Mesothelial cell of epicardium (in vitro differentiated cells): ENCODE results near the gene NOC4L. TPM values are rescaled to one million over a fixed set of nuclear protein-coding genes. Genes with fewer than 3 reads are reported as not detected.

Source experiments
- DNase-seq, 2 experiments: peaks; one replicate each; pipeline ENCODE4 v3.0.0; 2021; ENCODE audit warnings: low spot score in 2 of 2; ENCODE audit not compliant: unreplicated experiment in 2 of 2
- H3K27ac Mint-ChIP-seq: 2 replicates; pipeline ENCODE4 v1.8.0; 2021; ENCODE audit warnings: mixed read lengths
- H3K27me3 Mint-ChIP-seq: 2 replicates; pipeline ENCODE4 v1.8.0; 2021; ENCODE audit warnings: low read depth, mixed read lengths
- H3K36me3 Mint-ChIP-seq: 2 replicates; pipeline ENCODE4 v1.8.0; 2021; ENCODE audit warnings: mixed read lengths
- H3K4me1 Mint-ChIP-seq: 2 replicates; pipeline ENCODE4 v1.8.0; 2021; ENCODE audit warnings: mixed read lengths
- H3K4me3 Mint-ChIP-seq: 2 replicates; pipeline ENCODE4 v1.8.0; 2021; ENCODE audit warnings: mild to moderate bottlenecking, moderate library complexity, mixed read lengths
- H3K9me3 Mint-ChIP-seq: 2 replicates; pipeline ENCODE4 v1.8.0; 2021; ENCODE audit warnings: mixed read lengths
- CTCF ChIP-seq: fragments of 200-600 bp; sonication (generic); IDR thresholded peaks from one replicate; pipeline ENCODE4 v1.5.0; 2021; ENCODE audit warnings: antibody characterized with exemption; ENCODE audit not compliant: unreplicated experiment
- total RNA-seq: library from RNA; stranded (reverse); gene quantifications from 3 replicates; pipeline ENCODE4 v1.2.1, GENCODE V29; 2021

NOC4L gene
- total RNA-seq, 1 donor from 2014 or later, result 25.1 TPM

- H3K9me3 Mint-ChIP-seq, result no peaks in the 10 kb centered on the region
- H3K27me3 Mint-ChIP-seq, result no peaks in the 10 kb centered on the region
Observed at GRCh38 chr12:132116709-132117557, 27.3 kb upstream of the NOC4L start.

GRCh38 chr12:132117558-132117875, 26.7 kb upstream of the NOC4L start:
- Mint-ChIP-seq H3K9me3 (no peaks in the 10 kb centered on the region), H3K27ac (no peak overlapping the region), H3K36me3 (peaks cover 9% of the 10 kb centered on the region), H3K4me3 (no peak overlapping the region), H3K27me3 (no peaks in the 10 kb centered on the region), H3K4me1 (no peaks in the 10 kb centered on the region)
- no peak for TF ChIP-seq CTCF
- no peak for DNase-seq

More at GRCh38 chr12:132116709-132117557, 27.3 kb upstream of the NOC4L start:
- Mint-ChIP-seq H3K4me1 (no peaks in the 10 kb centered on the region), H3K27ac (no peak overlapping the region), H3K4me3 (no peak overlapping the region), H3K36me3 (peaks cover 9% of the 10 kb centered on the region)
- no peak for TF ChIP-seq CTCF
- no peak for DNase-seq

GRCh38 chr12:132118876-132119275, 25.4 kb upstream of the NOC4L start:
- Mint-ChIP-seq H3K9me3 (no peaks in the 10 kb centered on the region), H3K27me3 (no peaks in the 10 kb centered on the region), H3K27ac (no peak overlapping the region), H3K36me3 (peaks cover 12% of the 10 kb centered on the region), H3K4me1 (no peaks in the 10 kb centered on the region), H3K4me3 (no peak overlapping the region)
- no peak for DNase-seq
- no peak for TF ChIP-seq CTCF

- TF ChIP-seq CTCF, result no peak
- Mint-ChIP-seq H3K36me3 (peaks cover 25% of the 10 kb centered on the region), H3K9me3 (no peaks in the 10 kb centered on the region), H3K27me3 (no peaks in the 10 kb centered on the region), H3K27ac (no peak overlapping the region), H3K4me3 (no peak overlapping the region), H3K4me1 (no peaks in the 10 kb centered on the region)
- no peak for DNase-seq
Observed at GRCh38 chr12:132121283-132121682, 23.0 kb upstream of the NOC4L start.

GRCh38 chr12:132123970-132124765, 20.1 kb upstream of the NOC4L start:
- no peak for DNase-seq
- TF ChIP-seq CTCF, result no peak
- H3K36me3 Mint-ChIP-seq, result peaks cover 54% of the 10 kb centered on the region
- no peak overlapping the region for H3K27ac Mint-ChIP-seq
- H3K9me3 Mint-ChIP-seq, result peaks cover 19% of the 10 kb centered on the region
- H3K4me3 Mint-ChIP-seq, result no peak overlapping the region
- no peaks in the 10 kb centered on the region for H3K27me3 Mint-ChIP-seq
- no peaks in the 10 kb centered on the region for H3K4me1 Mint-ChIP-seq
